Left cardiac atrium (tissue), 4 donors: ENCODE data around the gene OR8B4. TPM values are rescaled to one million over a fixed set of nuclear protein-coding genes. Genes with fewer than 3 reads are reported as not detected.
A peak's percentile ranks its signal among the peaks of the same experiment; 100 is the strongest.
"Not testable (repeated sequence)": the region's sequence is repeated elsewhere in the genome, so short reads cannot be mapped to it uniquely, and the experiment has no call there.

ENCODE experiments used
- ATAC-seq, 2 donors: fragments of 200-7000 bp; cut with Tn5 transposase; one replicate each; pipeline ENCODE4 v1.9.1; 2020; ENCODE audit warnings: mild to moderate bottlenecking in 2 of 2, moderate library complexity in 2 of 2
- DNase-seq: peaks from one replicate; pipeline ENCODE4 v3.0.0-alpha.2; 2020
- intact Hi-C, 2 donors: fragments of 100-400 bp; cut with DNase I; formaldehyde crosslinking; loops; one replicate each; pipeline versions ENCODE4 v1.14.1 to v1.15.1; 2022 to 2023
- total RNA-seq, 2 donors: library from RNA; stranded (reverse); fragmentation: NEBNext Ultra II Directional; extraction: Animal tissue kit (Norgen Biotek cat#: 25700); gene quantifications; one replicate each; pipeline ENCODE4 v1.2.1, GENCODE V29; 2021
- donor health status: DM: no; HTN: yes; CAD: no.
- donor health status: DM: no; HTN: yes; CAD: no; lungs with severe emphysema.
- donor health status: DM: yes; HTN: yes; CAD: no.
- donor health status: Dilated cardiomyopathy.

Gene OR8B4
- total RNA-seq, 2 donors from 2014 or later: not detected

GRCh38 chr11:124415356-124415923 is 9.2 kb downstream of the OR8B4 start:
- DNase-seq (no peak), ATAC-seq (no peak)
- intact Hi-C loops: loop anchor here (1.0 to 5.0 kb wide), 3 partner anchors 67 to 171 kb away; no protein-coding TSS in a partner anchor

DNA sequence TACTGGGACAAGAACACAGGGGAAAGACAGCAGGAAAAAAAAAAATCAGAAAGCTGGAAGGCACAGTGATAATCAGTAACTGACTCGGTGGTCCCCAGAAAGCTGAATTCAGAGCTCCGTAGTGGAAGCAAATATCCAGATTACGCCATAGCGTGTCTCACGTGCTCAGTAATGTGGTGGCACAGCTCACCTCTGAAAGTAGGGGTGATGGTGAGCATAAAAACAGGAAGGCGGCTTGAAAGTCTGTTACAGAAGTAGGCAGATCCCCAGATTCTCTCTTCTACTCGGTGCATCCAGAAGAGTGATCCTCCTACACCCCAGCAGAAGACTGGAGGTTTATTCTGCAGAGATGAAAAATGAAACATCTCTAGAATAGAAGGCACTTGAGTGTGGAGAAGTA is 14.8 kb downstream of the OR8B4 start:
- no peak for ATAC-seq
- no peak for DNase-seq
- intact Hi-C loops: no loop called here

DNA sequence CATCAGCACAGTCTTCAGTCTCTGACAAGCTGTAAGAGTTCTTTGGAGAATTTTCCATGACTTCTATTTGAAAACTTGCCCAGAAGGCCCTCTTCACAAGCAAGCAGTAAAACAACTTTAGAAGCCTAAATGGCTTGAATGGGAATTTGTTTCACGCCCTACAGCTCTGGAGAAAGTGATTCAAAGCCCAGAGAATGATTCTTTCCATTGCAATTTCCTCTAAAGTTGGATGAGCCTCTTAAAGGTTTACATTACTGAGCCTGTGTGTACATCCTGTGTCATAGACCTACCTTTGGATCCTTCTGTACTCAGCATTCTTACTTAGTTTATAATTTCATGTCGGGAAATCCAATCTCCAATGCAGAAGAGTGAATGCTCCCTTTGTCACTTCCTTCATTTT is 19.1 kb downstream of the OR8B4 start:
- intact Hi-C loops: no loop called here
- ATAC-seq: no peak
- no peak for DNase-seq

DNA sequence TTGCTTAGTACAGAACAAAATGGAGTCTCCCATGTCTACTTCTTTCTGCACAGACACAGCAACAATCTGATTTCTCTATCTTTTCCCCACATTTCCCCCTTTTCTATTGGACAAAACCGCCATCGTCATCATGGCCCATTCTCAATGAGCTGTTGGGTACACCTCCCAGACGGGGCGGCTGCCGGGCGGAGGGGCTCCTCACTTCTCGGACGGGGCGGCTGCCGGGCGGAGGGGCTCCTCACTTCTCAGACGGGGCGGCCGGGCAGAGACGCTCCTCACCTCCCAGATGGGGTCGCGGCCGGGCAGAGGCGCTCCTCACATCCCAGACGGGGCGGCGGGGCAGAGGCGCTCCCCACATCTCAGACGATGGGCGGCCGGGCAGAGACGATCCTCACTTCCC is 21.5 kb downstream of the OR8B4 start:
- intact Hi-C loops, DNase-seq, ATAC-seq: not testable (repeated sequence)

DNA sequence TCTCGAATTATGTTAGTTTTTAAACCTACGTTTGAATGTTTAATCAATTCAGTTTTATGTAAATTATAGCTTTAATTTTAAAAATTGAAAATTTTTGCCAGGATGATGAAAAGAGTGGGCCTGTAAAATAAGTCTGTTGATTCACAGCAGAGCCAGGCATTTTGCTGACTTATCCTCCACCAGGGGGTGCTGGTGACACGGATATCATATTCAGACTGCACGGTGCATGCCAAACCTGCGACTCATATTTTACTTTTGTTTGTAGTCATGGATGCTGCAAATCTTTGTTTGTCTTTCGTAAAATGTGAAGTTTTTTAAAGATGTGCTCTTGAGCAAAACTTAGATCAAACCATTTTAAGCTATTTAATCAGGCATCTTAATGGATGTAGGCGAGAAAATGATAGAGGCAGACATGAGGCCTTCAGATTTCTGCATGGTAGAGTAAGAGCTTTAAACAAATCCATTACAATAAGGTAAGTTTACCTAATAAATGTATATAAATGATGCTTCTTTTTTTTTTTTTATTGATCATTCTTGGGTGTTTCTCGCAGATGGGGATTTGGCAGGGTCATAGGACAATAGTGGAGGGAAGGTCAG is 22.2 kb downstream of the OR8B4 start:
- peak; percentile 67 for DNase-seq
- intact Hi-C loops: no loop called here
- peak; percentile 41 to 71 for ATAC-seq

DNA sequence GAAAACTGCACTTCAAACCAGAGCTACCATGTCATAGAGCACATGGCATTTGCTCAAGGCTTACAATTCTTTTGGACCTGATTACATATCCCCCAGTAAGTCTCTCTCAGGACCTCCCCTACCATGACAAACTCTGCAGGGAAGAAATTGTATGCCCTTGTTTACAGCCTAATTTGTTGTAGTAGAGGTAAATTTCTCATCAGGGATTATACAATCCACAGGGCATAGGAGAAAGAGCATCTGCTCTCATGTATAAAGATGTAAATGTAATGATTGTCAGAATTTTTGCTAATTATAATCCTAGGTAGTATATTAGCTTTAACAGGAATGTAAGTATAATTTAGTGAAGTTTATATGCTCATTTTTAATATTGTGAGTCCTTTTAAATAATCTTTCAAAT is 25.7 kb downstream of the OR8B4 start, which contains the start of gene OR8B3:
Gene OR8B3 (minus strand): TSS at position 101 of the 400 bp plus-strand sequence. CDS start 1,673 bp downstream, outside the sequence.
- ATAC-seq (no peak), DNase-seq (no peak)
- intact Hi-C loops: no loop called here

GRCh38 chr11:124396847-124397246 is 27.8 kb downstream of the OR8B4 start:
- ATAC-seq, intact Hi-C loops, DNase-seq: not testable (repeated sequence)

- intact Hi-C loops: no loop called here
- ATAC-seq: no peak
- no peak for DNase-seq
Measured at GRCh38 chr11:124394408-124394807, 30.3 kb downstream of the OR8B4 start.

DNA sequence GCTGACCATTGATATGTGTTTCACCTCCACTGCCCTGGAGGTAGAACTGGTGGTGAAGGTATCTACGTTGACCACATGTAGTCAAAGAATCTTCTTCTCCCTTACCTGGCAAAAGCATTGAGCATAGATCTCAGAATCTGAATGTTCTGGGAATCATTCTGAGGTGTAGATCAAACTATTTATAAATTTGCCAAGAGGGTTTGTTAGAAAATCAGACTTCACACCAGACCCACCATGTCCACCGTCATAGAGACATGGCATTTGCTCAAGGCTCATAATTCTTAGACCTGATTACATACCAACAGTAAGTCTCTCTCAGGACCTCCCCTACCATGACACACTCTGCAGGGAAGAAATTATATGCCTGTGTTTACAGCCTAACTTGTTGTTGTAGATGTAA is 40.3 kb downstream of the OR8B4 start, which contains the start of gene OR8B2:
Gene OR8B2 (minus strand): TSS at position 101 of the 400 bp plus-strand sequence. CDS start 1,156 bp downstream, outside the sequence.
- ATAC-seq (no peak), DNase-seq (no peak)
- intact Hi-C loops: no loop called here

DNA sequence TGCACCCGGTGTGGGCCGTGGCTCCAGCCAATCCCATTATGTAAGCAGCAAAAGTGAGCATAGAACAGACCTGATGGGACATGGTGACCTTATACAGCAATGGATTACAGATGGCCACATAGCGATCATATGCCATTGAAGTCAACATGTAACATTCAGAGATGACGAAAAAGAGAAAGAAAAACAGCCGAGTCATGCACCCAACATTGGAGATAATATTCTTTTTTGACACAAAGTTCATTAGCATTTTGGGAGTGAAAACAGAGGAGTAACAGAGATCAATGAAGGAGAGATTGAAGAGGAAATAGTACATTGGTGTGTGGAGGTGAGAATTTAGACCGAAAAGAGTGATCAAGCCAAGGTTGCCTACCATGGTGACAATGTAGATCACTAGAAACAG is 41.8 kb downstream of the OR8B4 start:
- ATAC-seq, DNase-seq, intact Hi-C loops: not testable (repeated sequence)

GRCh38 chr11:124380585-124380984 is 44.1 kb downstream of the OR8B4 start:
- DNase-seq (no peak), ATAC-seq (no peak)
- intact Hi-C loops: no loop called here

DNA sequence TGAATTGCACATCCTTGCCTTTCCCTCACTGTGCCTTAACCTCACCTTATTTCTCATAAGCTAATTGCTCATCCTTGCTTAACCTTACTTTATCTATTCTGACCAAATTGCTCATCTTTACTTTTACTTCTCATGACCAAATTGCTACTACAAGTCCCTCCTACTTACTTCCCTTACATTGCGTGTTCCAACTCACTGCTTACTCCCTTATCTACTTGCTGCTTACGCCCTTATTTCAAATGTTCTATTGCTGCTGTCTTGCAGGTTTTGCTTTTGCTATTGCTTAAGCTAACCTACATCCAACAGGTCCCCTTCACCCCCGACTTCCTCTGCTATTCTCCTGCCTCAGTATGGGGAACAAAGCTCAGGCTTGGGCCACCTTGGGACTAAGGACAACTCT is 48.4 kb downstream of the OR8B4 start:
- ATAC-seq: no peak
- intact Hi-C loops: no loop called here

More for the DNA sequence above, 48.4 kb downstream of the OR8B4 start:
- no peak for DNase-seq

Other genes with a start within 250 kb of the OR8B4 start
- gene OR10D3, start 241.5 kb downstream of the OR8B4 start, total RNA-seq: not detected
- not detected for gene OR8G1, start 183.8 kb downstream of the OR8B4 start, total RNA-seq
- gene OR8G5, start 168.5 kb downstream of the OR8B4 start, total RNA-seq: not detected
- gene OR8D1, start 110.9 kb downstream of the OR8B4 start, total RNA-seq: not detected
- gene OR8D2, start 104.7 kb downstream of the OR8B4 start, total RNA-seq: not detected
- not detected for gene OR8B2, start 40.4 kb downstream of the OR8B4 start, total RNA-seq
- gene OR8B3, start 25.8 kb downstream of the OR8B4 start, total RNA-seq: not detected
- gene OR8B8, start 20.8 kb upstream of the OR8B4 start, total RNA-seq: not detected
- gene OR8B12, start 118.8 kb upstream of the OR8B4 start, total RNA-seq: not detected
- gene OR8A1, start 145.1 kb upstream of the OR8B4 start, total RNA-seq: not detected
- not detected for gene PANX3, start 186.6 kb upstream of the OR8B4 start, total RNA-seq
- 10 to 100 TPM; 22.4 to 23.1 TPM for gene TBRG1, start 198.0 kb upstream of the OR8B4 start, total RNA-seq
- gene SIAE, start 248.9 kb upstream of the OR8B4 start, total RNA-seq: 10 to 100 TPM; 40.4 to 41.0 TPM
- gene SPA17, start 249.0 kb upstream of the OR8B4 start, total RNA-seq: 1 to 10 TPM; 3.5 to 4.0 TPM